Heart right ventricle (tissue), 16 donors: ENCODE data around the gene MGMT. TPM values are rescaled to one million over a fixed set of nuclear protein-coding genes. Genes with fewer than 3 reads are reported as not detected.
A peak's percentile ranks its signal among the peaks of the same experiment; 100 is the strongest.

Experiments used
- ATAC-seq, 8 donors: fragments of 200-7000 bp; cut with Tn5 transposase; one replicate each; pipeline ENCODE4 v1.9.1; 2020; ENCODE audit warnings: mild to moderate bottlenecking in 8 of 8, moderate library complexity in 8 of 8, moderate number of reproducible peaks in 1 of 8
- DNase-seq, 2 donors: peaks; one replicate each; pipeline ENCODE4 v3.0.0-alpha.2; 2020
- H3K27ac ChIP-seq, 10 donors: fragments of 200-600 bp; sonication (generic) in 2 of 10; one replicate each; pipeline versions ENCODE4 v1.5.0 to v1.8.0; 2020 to 2022; ENCODE audit warnings: mild to moderate bottlenecking in 3 of 10
- H3K27me3 ChIP-seq, 7 donors: fragments of 200-600 bp; one replicate each; pipeline ENCODE4 v1.8.0; 2021 to 2022; ENCODE audit warnings: mild to moderate bottlenecking in 2 of 7
- H3K36me3 ChIP-seq, 9 donors: fragments of 200-600 bp; sonication (generic) in 1 of 9; one replicate each; pipeline versions ENCODE4 v1.5.0 to v1.8.0; 2020 to 2022; ENCODE audit warnings: mild to moderate bottlenecking in 2 of 9
- H3K4me1 ChIP-seq, 9 donors: fragments of 200-600 bp; sonication (generic) in 1 of 9; one replicate each; pipeline versions ENCODE4 v1.5.0 to v1.8.0; 2020 to 2022; ENCODE audit warnings: mild to moderate bottlenecking in 4 of 9
- H3K4me3 ChIP-seq, 10 donors: fragments of 200-600 bp; sonication (generic) in 2 of 10; one replicate each; pipeline versions ENCODE4 v1.5.0 to v1.8.0; 2020 to 2022; ENCODE audit warnings: mild to moderate bottlenecking in 7 of 10, moderate library complexity in 2 of 10
- H3K9me3 ChIP-seq, 11 donors: fragments of 200-600 bp in 10 of 11; sonication (generic) in 2 of 11; one replicate each; pipeline versions ENCODE4 v1.5.0 to v1.8.0; 2013 to 2022; ENCODE audit warnings: mild to moderate bottlenecking in 2 of 11, control low read depth in 1 of 11, moderate library complexity in 1 of 11
- CTCF ChIP-seq, 9 donors: fragments of 200-600 bp; sonication (generic) in 2 of 9; IDR thresholded peaks; one replicate each; pipeline versions ENCODE4 v1.5.0 to v1.8.0; 2021 to 2022; ENCODE audit warnings: antibody characterized with exemption in 9 of 9, mild to moderate bottlenecking in 5 of 9, moderate library complexity in 1 of 9
- WGBS, 2 donors: extraction: QIAGEN DNeasy Blood & Tissue Kit; methylation state at CpG; one replicate each; pipeline ENCODE4 v1.1.7; 2013; ENCODE audit warnings: inconsistent platforms in 1 of 2; 5-methylcytosine and 5-hydroxymethylcytosine counted together
- intact Hi-C, 10 donors: fragments of 100-400 bp; cut with DNase I; formaldehyde crosslinking; loops; one replicate each; pipeline versions ENCODE4 v1.11.1 to v1.14.2; 2022
- polyA plus RNA-seq, 2 donors: library from polyadenylated mRNA; stranded (reverse); fragments of 200-250 nt; gene quantifications; one replicate each; pipeline ENCODE4 v1.2.3, GENCODE V29; 2013
- total RNA-seq, 10 donors: library from RNA; stranded (reverse); fragmentation: NEBNext Ultra II Directional in 3 of 10; extraction: Animal tissue kit (Norgen Biotek cat#: 25700) in 3 of 10; gene quantifications; one replicate each; pipeline versions ENCODE4 v1.2.1 to v1.2.4, GENCODE V29; 2021 to 2023
- donor health status: Arrhythmogenic right ventricular cardiomyopathy.
- donor health status: ischemic (EF 13 %, LVEDD 7.1; RV severe dilation, severe dysfunction).
- donor health status: healthy with polysubstance abuse.
- donor health status: DM: no; HTN: yes; CAD: no.
- donor health status: DM: no; HTN: no; CAD: no.
- donor health status: ischemic (EF 25% LVEDD 6.9; RV normal size, moderate dysfunction).
- donor health status: ischemic (EF 25% LVEDD 5.7; RV mildly dilated, moderate dysfunction).
- donor health status: healthy.
- donor health status: DM: yes; HTN: yes; CAD: no.
- donor health status: Ischemic cardiomyopathy.
- donor health status: ischemic (EF 35%, LVEDD 5.7; RV mildly dilated, moderate dysfunction).
- donor health status: nonischemic (EF 11% LVEDD 7.7; RV severe dilation, severe dysfunction).
- donor health status: DM: yes; HTN: yes; CAD: no.
- donor health status: PGD.
- donor health status: ischemic (EF 29% LVEDD 5.4; RV normal size, mild dysfunction).
- donor health status: nonischemic (EF 23%, LVEDD 6.1; RV moderate dilation, normal function).

The MGMT gene
- total and polyA plus RNA-seq, 12 donors = 8.4 to 17.8 (median 12.9) TPM

DNA sequence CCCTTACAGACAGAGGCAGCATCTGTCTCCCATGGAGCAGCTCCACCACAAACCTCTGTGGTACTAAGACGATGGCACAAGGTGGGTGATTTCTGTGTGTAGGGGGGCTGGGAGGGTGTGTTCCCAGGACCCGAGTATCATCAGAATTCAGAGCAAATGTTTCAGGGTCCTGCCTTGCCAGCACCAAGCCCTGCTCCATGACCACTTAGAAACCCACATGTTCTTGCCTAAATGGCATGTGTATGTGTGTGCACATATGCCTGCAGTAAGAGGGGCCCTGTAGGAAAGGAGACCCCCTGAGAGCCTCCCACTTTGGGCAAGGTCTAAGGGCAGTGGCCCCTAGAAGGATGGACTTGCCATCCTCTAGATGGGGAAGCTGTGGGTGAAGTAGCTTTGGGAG is 17.1 kb upstream of the MGMT start:
- Histone ChIP-seq H3K4me3 (no peak overlapping the region), H3K27me3 (no peaks in the 10 kb centered on the region), H3K36me3 (no peaks in the 10 kb centered on the region), H3K9me3 (peaks cover 0 to 8% (median 0%) of the 10 kb centered on the region in 11 donors), H3K27ac (no peak overlapping the region), H3K4me1 (peaks cover 0 to under 1% (median 0%) of the 10 kb centered on the region in 9 donors)
- WGBS, 2 donors = 89 to 90% methylated on average over 2 of the region's 2 CpGs
- ATAC-seq (no peak), DNase-seq (no peak)
- intact Hi-C loops = no loop called here
- TF ChIP-seq CTCF (IDR thresholded peaks at IDR 0.05) = no peak

DNA sequence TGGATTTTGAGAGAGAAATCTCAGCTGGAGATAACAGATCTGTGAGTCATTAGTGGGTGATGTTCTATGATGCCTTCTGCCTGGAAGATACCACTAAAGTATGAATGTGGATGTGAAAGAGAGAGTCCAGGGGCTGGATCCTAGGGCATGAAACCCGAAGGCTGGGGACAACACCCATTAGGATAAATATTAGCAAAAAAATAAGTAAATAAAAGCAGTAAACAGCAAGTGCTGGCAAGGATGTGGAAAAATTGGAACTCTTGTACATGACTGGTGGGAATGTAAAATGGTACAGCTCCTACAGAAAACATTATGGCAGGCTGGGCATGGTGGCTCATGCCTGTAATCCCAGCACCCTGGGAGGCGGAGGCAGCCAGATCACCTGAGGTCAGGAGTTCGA is 16.6 kb upstream of the MGMT start:
- Histone ChIP-seq H3K4me1 (peaks cover 0 to 5% (median 0%) of the 10 kb centered on the region in 9 donors), H3K27ac (no peak overlapping the region), H3K4me3 (no peak overlapping the region), H3K36me3 (no peaks in the 10 kb centered on the region), H3K27me3 (no peaks in the 10 kb centered on the region), H3K9me3 (peaks cover 0 to 8% (median 0%) of the 10 kb centered on the region in 11 donors)
- DNase-seq (no peak), ATAC-seq (no peak)
- WGBS, 2 donors = 92 to 93% methylated on average over 3 of the region's 3 CpGs
- intact Hi-C loops = no loop called here
- TF ChIP-seq CTCF (IDR thresholded peaks at IDR 0.05) = no peak

- peaks cover 0 to 5% (median 0%) of the 10 kb centered on the region in 7 donors for H3K27me3 ChIP-seq
- ATAC-seq = peak in 2 of 8 donors; percentile 24 to 42
- WGBS, 2 donors = 41 to 65% methylated on average over 6 of the region's 6 CpGs
Observed at GRCh38 chr10:129455625-129456024, 11.4 kb upstream of the MGMT start.

GRCh38 chr10:129459762-129460539 is 7.1 kb upstream of the MGMT start:
- Histone ChIP-seq H3K27me3 (peaks cover 0 to 5% (median 0%) of the 10 kb centered on the region in 7 donors), H3K27ac (no peak overlapping the region), H3K4me1 (peaks cover 0 to 24% (median 0%) of the 10 kb centered on the region in 9 donors), H3K9me3 (no peaks in the 10 kb centered on the region), H3K36me3 (no peaks in the 10 kb centered on the region), H3K4me3 (no peak overlapping the region)
- ATAC-seq = no peak
- 95 to 96% methylated on average over 10 of the region's 10 CpGs for WGBS, 2 donors
- intact Hi-C loops = loop anchor here in 1 of 10 donors (10.0 kb wide), 1 partner anchor 515 kb away; no protein-coding TSS in a partner anchor
- DNase-seq = no peak
- TF ChIP-seq CTCF (IDR thresholded peaks at IDR 0.05) = no peak

More at GRCh38 chr10:129455625-129456024, 11.4 kb upstream of the MGMT start:
- no peak for TF ChIP-seq CTCF (IDR thresholded peaks at IDR 0.05)
- Histone ChIP-seq H3K27ac (no peak overlapping the region), H3K4me1 (peaks cover 0 to 24% (median 0%) of the 10 kb centered on the region in 9 donors), H3K36me3 (no peaks in the 10 kb centered on the region), H3K4me3 (no peak overlapping the region), H3K9me3 (peaks cover 0 to 8% (median 0%) of the 10 kb centered on the region in 11 donors)
- no peak for DNase-seq
- intact Hi-C loops = no loop called here
